ENCODE results near the gene TRIP12.
"Not testable (repeated sequence)": the region's sequence is repeated elsewhere in the genome, so short reads cannot be mapped to it uniquely, and the experiment has no call there.

The TRIP12 gene

DNA sequence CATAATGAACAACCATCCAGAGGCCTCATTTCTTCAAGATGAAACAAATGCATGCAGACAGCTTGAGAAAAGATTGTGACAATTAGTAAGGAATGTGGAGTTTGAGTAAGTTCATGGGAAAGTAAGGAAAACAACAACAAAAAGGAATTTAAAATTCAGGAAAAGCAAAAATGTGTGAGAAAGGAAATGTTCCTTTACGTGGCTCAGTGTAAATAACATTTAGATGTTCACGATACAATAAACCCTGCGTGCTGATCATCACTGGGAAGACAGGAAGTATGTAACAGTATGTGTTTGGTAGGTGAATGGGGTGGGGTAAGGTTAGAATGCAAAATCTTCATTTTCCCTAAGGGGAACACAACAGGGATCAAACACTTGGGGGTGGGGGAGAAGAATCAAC, 72.7 kb downstream of the TRIP12 start:
- DNase-seq (ENCODE audit: low read depth): no peak
- no peak overlapping the region for H3K4me3 ChIP-seq (ENCODE audit: low read length)
- TF ChIP-seq, protein P1, sequence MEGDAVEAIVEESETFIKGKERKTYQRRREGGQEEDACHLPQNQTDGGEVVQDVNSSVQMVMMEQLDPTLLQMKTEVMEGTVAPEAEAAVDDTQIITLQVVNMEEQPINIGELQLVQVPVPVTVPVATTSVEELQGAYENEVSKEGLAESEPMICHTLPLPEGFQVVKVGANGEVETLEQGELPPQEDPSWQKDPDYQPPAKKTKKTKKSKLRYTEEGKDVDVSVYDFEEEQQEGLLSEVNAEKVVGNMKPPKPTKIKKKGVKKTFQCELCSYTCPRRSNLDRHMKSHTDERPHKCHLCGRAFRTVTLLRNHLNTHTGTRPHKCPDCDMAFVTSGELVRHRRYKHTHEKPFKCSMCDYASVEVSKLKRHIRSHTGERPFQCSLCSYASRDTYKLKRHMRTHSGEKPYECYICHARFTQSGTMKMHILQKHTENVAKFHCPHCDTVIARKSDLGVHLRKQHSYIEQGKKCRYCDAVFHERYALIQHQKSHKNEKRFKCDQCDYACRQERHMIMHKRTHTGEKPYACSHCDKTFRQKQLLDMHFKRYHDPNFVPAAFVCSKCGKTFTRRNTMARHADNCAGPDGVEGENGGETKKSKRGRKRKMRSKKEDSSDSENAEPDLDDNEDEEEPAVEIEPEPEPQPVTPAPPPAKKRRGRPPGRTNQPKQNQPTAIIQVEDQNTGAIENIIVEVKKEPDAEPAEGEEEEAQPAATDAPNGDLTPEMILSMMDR (conservative IDR thresholded peaks at IDR 0.05; ENCODE audit: low read length): no peak

DNA sequence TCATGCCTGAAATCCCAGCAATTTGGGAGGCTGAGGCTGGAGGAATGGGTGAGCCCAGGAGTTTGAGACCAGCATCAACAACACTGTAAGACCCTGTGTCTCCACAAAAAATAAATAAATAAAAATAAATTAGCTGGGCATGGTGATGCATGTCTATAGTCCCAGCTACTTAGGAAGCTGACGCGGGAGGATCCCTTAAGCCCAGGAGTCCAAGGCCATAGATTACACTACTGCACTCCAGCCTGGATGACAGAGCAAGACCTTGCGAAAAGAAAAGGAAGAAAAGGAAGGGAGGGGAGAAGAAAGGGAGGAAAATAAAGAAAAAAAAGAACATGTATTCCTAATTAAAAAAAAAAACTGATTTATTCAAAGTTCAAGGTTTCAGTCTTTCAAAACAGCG, 78.2 kb downstream of the TRIP12 start:
- no peak for DNase-seq (ENCODE audit: low read depth)
- TF ChIP-seq, protein P1 (conservative IDR thresholded peaks at IDR 0.05; ENCODE audit: low read length): no peak
- H3K4me3 ChIP-seq (ENCODE audit: low read length): no peak overlapping the region

DNA sequence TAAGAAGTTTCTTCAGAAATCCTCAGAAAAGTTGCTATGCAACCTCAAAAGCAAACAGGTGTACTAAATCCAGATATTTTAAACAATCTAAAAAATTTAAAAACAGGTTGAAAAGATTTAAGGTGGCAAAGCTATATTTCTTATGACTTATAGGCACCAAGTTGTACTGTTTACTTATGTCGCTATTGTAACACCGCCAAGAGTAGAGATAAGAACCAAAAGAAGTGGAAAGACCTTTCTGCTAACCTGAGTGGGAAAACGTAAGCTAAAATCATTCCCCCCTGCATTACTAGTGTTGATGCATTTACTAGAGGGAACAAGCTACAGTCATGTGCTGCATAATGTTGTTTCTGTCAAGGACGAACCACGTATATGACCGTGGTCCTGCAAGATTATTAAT, 83.1 kb downstream of the TRIP12 start:
- DNase-seq (ENCODE audit: low read depth): no peak
- TF ChIP-seq, protein P1 (conservative IDR thresholded peaks at IDR 0.05; ENCODE audit: low read length): no peak
- H3K4me3 ChIP-seq (ENCODE audit: low read length): no peak overlapping the region

DNA sequence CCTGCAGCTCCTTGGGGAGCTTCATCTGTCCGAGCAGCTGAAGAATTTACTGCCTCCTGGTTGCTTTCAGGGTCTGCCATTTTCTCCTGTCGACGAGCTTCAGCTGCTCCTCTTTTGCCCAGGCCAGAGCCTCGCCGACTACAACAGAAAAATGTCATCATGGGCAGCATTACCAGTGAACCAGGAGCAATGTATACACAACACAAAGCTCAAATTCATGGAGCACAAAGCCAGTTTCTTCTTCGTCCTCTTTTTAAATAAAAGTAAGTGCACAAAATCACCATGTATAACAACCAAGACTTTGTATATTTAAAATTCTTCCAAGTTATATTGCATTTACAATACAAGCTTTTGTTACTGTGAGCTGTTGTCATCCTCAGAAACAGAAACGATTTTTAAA, 85.0 kb downstream of the TRIP12 start:
- DNase-seq (ENCODE audit: low read depth): no peak
- H3K4me3 ChIP-seq (ENCODE audit: low read length): no peak overlapping the region
- TF ChIP-seq, protein P1 (conservative IDR thresholded peaks at IDR 0.05; ENCODE audit: low read length): no peak

DNA sequence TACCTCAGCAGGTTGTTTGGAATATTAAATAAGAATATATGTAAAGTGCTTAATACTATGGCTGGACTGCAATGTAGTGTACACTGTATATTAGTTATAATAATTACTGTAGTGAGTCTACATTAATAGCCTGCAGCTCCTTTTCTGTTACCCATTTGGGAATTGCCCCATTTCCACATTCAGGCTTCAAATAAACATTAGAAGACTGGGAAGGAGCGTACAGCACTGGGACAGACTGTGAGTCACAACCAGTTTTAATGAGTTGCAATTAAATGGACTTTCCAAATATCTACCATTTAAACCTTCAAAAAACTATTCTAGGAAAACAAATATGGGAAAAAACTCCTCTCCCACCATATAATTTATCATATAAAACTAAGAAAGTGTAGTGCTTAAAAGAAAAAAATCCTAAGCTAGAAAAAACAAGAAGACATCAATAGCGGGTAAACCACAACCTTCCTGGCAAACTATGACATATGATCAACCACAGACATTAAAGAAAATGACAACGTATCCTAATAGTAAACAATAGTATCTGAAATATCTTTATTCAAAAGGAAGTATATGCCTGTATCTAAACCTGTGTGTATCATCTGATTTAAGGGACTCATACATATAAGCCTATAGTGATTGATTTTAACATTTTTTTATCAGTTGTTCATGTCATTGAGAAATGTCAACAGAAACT, 86.1 kb downstream of the TRIP12 start:
- TF ChIP-seq, protein P1 (conservative IDR thresholded peaks at IDR 0.05; ENCODE audit: low read length): no peak
- no peak overlapping the region for H3K4me3 ChIP-seq (ENCODE audit: low read length)
- DNase-seq (ENCODE audit: low read depth): peak; percentile 23

DNA sequence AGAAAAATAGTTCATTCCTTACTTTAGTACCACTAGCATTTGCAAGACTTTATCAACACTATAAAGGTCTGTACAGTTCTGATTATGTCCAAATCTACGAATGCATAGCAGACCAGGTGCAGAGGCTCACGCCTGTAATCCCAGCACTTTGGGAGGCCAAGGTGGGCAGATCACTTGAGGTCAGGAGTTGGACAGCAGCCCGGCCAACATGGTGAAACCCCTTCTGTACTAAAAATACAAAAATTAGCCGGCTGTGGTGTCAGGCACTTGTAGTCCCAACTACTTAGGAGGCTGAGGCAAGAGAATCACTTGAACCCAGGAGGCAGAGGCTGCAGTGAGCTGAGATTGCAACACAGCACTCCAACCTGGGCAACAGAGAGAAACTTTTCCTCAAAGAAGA, 87.4 kb downstream of the TRIP12 start:
- not testable (repeated sequence) for H3K4me3 ChIP-seq (ENCODE audit: low read length); DNase-seq (ENCODE audit: low read depth)

DNA sequence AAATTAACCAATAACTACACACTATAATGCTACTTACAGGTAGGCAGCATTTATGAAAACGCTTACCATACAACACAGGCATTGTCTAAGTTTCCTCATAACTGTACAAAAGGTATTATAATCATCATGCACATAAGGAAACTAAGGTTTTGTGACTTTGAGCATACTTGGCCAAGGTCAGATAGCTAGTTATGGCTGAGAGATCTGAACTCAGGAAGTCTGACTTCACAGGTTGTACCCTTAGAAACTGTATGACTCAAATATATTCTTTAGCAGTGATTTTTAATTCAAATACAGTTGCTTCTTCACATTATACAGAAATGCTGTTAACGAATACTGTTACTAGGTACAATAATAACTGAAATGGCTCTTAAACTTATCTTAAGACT, 89.3 kb downstream of the TRIP12 start:
- DNase-seq (ENCODE audit: low read depth): no peak
- TF ChIP-seq, protein P1 (conservative IDR thresholded peaks at IDR 0.05; ENCODE audit: low read length): no peak

More for the DNA sequence above, 89.3 kb downstream of the TRIP12 start:
- H3K4me3 ChIP-seq (ENCODE audit: low read length): no peak overlapping the region
